Caco-2 (cell line): ENCODE measurements around the gene COL4A6. TPM values are rescaled to one million over a fixed set of nuclear protein-coding genes. Genes with fewer than 3 reads are reported as not detected.

Experiments used
- BruUV-seq: library from RNA; stranded (reverse); fragments of 400-500 nt; replicated peaks from 2 replicates; lab custom pipeline; 2021; lab: Mats Ljungman, UMichigan
- CTCF ChIA-PET: fragments of 300-600 bp; sonication (Branson Sonifier 250); formaldehyde crosslinking; loops from one replicate; lab custom pipeline; 2022; ENCODE audit warnings: antibody characterized with exemption; lab: Charles Lee
- POLR2A ChIA-PET: fragments of 300-600 bp; sonication (Branson Sonifier 250); formaldehyde crosslinking; loops from one replicate; lab custom pipeline; 2022; ENCODE audit warnings: antibody characterized with exemption; lab: Charles Lee
- DNase-seq, 2 experiments: peaks; one replicate each; pipeline versions ENCODE4 v3.0.0 to v3.0.0-alpha.2; 2020 to 2022
- H3K27me3 ChIP-seq: replicated peaks from 2 replicates; pipeline ENCODE4 v1.6.0; 2011; ENCODE audit warnings: low read length; ENCODE audit not compliant: control insufficient read depth, insufficient read depth
- H3K36me3 ChIP-seq: 2 replicates; pipeline ENCODE4 v1.5.1; 2011; ENCODE audit warnings: low read length; ENCODE audit not compliant: control insufficient read depth, insufficient read depth
- H3K4me1 ChIP-seq: fragments of 250-450 bp; sonication (Bioruptor Pico); 2 replicates; pipeline ENCODE4 v1.5.1; 2020; ENCODE audit warnings: mild to moderate bottlenecking
- H3K4me3 ChIP-seq: 2 replicates; pipeline ENCODE4 v1.5.1; 2011; ENCODE audit warnings: low read depth, mild to moderate bottlenecking, control low read depth, low read length
- H3K9me3 ChIP-seq: fragments of 250-450 bp; sonication (Bioruptor Pico); 2 replicates; pipeline ENCODE4 v1.5.1; 2020; ENCODE audit warnings: mild to moderate bottlenecking, moderate library complexity
- H3K27ac Mint-ChIP-seq: one replicate; pipeline ENCODE4 v1.8.0; 2022; ENCODE audit warnings: mixed read lengths; ENCODE audit not compliant: unreplicated experiment
- H3K27me3 Mint-ChIP-seq: one replicate; pipeline ENCODE4 v1.8.0; 2022; ENCODE audit warnings: mixed read lengths; ENCODE audit not compliant: insufficient read depth, unreplicated experiment
- H3K36me3 Mint-ChIP-seq: one replicate; pipeline ENCODE4 v1.8.0; 2022; ENCODE audit warnings: mild to moderate bottlenecking, mixed read lengths; ENCODE audit not compliant: insufficient read depth, unreplicated experiment
- H3K4me1 Mint-ChIP-seq: one replicate; pipeline ENCODE4 v1.8.0; 2022; ENCODE audit warnings: low read depth, mixed read lengths; ENCODE audit not compliant: unreplicated experiment
- H3K4me3 Mint-ChIP-seq: one replicate; pipeline ENCODE4 v1.8.0; 2022; ENCODE audit warnings: mild to moderate bottlenecking, moderate library complexity, mixed read lengths; ENCODE audit not compliant: unreplicated experiment
- H3K9me3 Mint-ChIP-seq: one replicate; pipeline ENCODE4 v1.8.0; 2022; ENCODE audit warnings: mixed read lengths; ENCODE audit not compliant: unreplicated experiment
- intact Hi-C: fragments of 100-400 bp; cut with micrococcal nuclease; formaldehyde crosslinking; loops from one replicate; pipeline ENCODE4 v1.10.0; 2022; ENCODE audit not compliant: unreplicated experiment
- total RNA-seq: library from RNA; stranded (reverse); gene quantifications from 2 replicates; pipeline ENCODE4 v1.2.3, GENCODE V29; 2022
- TF ChIP-seq, protein P1 (sequence below), 2 experiments: fragments of 200-600 bp in 1 of 2; IDR thresholded peaks; 1 replicate in 1 of 2; 2 replicates in 1 of 2; pipeline versions ENCODE4 v1.5.1 to v1.8.0; 2011 to 2022; ENCODE audit warnings: antibody characterized with exemption in 1 of 2, control low read depth in 1 of 2, inconsistent platforms in 1 of 2, low read depth in 1 of 2, low read length in 1 of 2, mild to moderate bottlenecking in 1 of 2, moderate library complexity in 1 of 2; ENCODE audit not compliant: insufficient read depth in 1 of 2, severe bottlenecking in 1 of 2, unreplicated experiment in 1 of 2

Gene COL4A6
- total RNA-seq, 1 experiment from 2014 or later, result 16.0 TPM

GRCh38 chrX:108297290-108297689 is 140.9 kb downstream of the COL4A6 start:
- no peak overlapping the region for H3K27ac Mint-ChIP-seq
- TF ChIP-seq, protein P1, sequence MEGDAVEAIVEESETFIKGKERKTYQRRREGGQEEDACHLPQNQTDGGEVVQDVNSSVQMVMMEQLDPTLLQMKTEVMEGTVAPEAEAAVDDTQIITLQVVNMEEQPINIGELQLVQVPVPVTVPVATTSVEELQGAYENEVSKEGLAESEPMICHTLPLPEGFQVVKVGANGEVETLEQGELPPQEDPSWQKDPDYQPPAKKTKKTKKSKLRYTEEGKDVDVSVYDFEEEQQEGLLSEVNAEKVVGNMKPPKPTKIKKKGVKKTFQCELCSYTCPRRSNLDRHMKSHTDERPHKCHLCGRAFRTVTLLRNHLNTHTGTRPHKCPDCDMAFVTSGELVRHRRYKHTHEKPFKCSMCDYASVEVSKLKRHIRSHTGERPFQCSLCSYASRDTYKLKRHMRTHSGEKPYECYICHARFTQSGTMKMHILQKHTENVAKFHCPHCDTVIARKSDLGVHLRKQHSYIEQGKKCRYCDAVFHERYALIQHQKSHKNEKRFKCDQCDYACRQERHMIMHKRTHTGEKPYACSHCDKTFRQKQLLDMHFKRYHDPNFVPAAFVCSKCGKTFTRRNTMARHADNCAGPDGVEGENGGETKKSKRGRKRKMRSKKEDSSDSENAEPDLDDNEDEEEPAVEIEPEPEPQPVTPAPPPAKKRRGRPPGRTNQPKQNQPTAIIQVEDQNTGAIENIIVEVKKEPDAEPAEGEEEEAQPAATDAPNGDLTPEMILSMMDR (IDR thresholded peaks at IDR 0.05; ENCODE audit: insufficient read depth in 1 of 2, low read depth in 1 of 2, low read length in 1 of 2, severe bottlenecking in 1 of 2, unreplicated experiment in 1 of 2), result no peak
- H3K4me3 Mint-ChIP-seq, result no peak overlapping the region
- H3K27me3 ChIP-seq, result no peaks in the 10 kb centered on the region
- CTCF ChIA-PET, result no interaction called here
- intact Hi-C loops, result no loop called here
- H3K4me1 Mint-ChIP-seq, result peaks cover 19% of the 10 kb centered on the region
- no peaks in the 10 kb centered on the region for H3K9me3 ChIP-seq
- no peaks in the 10 kb centered on the region for H3K9me3 Mint-ChIP-seq
- no peak overlapping the region for H3K4me3 ChIP-seq
- no TSS peak for BruUV-seq
- POLR2A ChIA-PET, result no interaction called here
- no peaks in the 10 kb centered on the region; the same call in 1 of the 2 replicates for H3K4me1 ChIP-seq
- no peaks in the 10 kb centered on the region for H3K36me3 Mint-ChIP-seq
- H3K36me3 ChIP-seq, result no peaks in the 10 kb centered on the region
- no peak for DNase-seq
- no peaks in the 10 kb centered on the region for H3K27me3 Mint-ChIP-seq

DNA sequence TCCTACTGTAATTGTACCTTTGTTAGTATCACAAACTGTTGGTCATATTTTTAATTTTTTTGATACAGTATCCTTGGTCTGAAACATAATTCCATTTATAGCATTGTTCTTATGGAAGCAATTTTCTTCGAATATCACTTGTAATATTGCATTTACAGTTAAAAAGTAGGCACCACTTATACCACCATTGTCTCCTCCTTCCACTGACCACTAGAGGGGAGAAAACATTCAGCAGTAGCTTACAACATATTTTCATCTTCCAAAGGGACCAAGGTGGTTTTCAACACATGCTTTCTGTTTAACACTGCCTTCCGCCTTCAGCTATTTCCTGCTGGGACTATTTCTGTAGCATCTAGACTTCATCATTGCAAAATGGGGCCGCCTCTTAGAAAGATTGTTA is 146.2 kb downstream of the COL4A6 start:
- Mint-ChIP-seq H3K27me3 (no peaks in the 10 kb centered on the region), H3K9me3 (no peaks in the 10 kb centered on the region), H3K4me1 (no peaks in the 10 kb centered on the region), H3K36me3 (no peaks in the 10 kb centered on the region), H3K4me3 (no peak overlapping the region), H3K27ac (no peak overlapping the region)
- TF ChIP-seq, protein P1 (IDR thresholded peaks at IDR 0.05; ENCODE audit: insufficient read depth in 1 of 2, low read depth in 1 of 2, low read length in 1 of 2, severe bottlenecking in 1 of 2, unreplicated experiment in 1 of 2), result no peak
- Histone ChIP-seq H3K36me3 (no peaks in the 10 kb centered on the region), H3K9me3 (no peaks in the 10 kb centered on the region), H3K4me1 (no peaks in the 10 kb centered on the region), H3K27me3 (no peaks in the 10 kb centered on the region), H3K4me3 (no peak overlapping the region)
- no peak for DNase-seq
- POLR2A ChIA-PET, result no interaction called here
- CTCF ChIA-PET, result no interaction called here
- no TSS peak for BruUV-seq
- intact Hi-C loops, result no loop called here

DNA sequence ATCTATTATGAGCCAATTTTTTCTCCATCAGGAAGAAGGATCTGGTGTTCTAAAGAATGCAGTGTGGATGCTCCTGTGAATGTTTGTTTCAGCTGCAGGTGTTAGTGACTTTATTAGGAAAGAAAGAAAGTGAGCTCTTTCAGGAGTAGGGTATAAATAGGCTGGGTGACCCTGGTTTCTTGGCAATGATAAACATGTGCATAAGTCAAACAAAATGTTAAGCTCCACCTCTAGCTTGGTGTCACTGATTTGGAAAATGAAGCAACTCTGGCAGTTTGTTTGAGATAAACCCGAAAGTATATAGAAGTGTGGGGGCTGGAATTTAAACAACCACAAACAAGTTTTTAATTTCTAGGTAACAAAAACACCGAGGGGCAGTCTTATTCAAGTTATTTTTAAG is 152.3 kb downstream of the COL4A6 start:
- Histone ChIP-seq H3K27me3 (no peaks in the 10 kb centered on the region), H3K4me1 (no peaks in the 10 kb centered on the region), H3K36me3 (no peaks in the 10 kb centered on the region), H3K4me3 (no peak overlapping the region), H3K9me3 (no peaks in the 10 kb centered on the region)
- no peak overlapping the region for H3K4me3 Mint-ChIP-seq
- POLR2A ChIA-PET, result no interaction called here
- no TSS peak for BruUV-seq
- intact Hi-C loops, result no loop called here
- TF ChIP-seq, protein P1 (IDR thresholded peaks at IDR 0.05; ENCODE audit: insufficient read depth in 1 of 2, low read depth in 1 of 2, low read length in 1 of 2, severe bottlenecking in 1 of 2, unreplicated experiment in 1 of 2), result no peak
- CTCF ChIA-PET, result no interaction called here
- H3K36me3 Mint-ChIP-seq, result no peaks in the 10 kb centered on the region
- H3K27me3 Mint-ChIP-seq, result no peaks in the 10 kb centered on the region
- H3K27ac Mint-ChIP-seq, result no peak overlapping the region
- DNase-seq, result no peak
- no peaks in the 10 kb centered on the region for H3K4me1 Mint-ChIP-seq
- H3K9me3 Mint-ChIP-seq, result no peaks in the 10 kb centered on the region
